GM19099 (cell line): Measurements from ENCODE around the gene ATRN.

Source experiments
- POLR2A ChIP-seq: IDR thresholded peaks from 3 replicates; pipeline ENCODE4 v1.6.1; 2011; ENCODE audit warnings: low read depth; ENCODE audit not compliant: insufficient read length; ENCODE audit errors: extremely low read depth

The ATRN gene

GRCh38 chr20:3653921-3654320 lies 183.1 kb downstream of the ATRN start:
- no peak for TF ChIP-seq POLR2A

GRCh38 chr20:3654326-3655130 lies 183.7 kb downstream of the ATRN start:
- no peak for TF ChIP-seq POLR2A

GRCh38 chr20:3655131-3655405 lies 184.2 kb downstream of the ATRN start:
- no peak for TF ChIP-seq POLR2A

DNA sequence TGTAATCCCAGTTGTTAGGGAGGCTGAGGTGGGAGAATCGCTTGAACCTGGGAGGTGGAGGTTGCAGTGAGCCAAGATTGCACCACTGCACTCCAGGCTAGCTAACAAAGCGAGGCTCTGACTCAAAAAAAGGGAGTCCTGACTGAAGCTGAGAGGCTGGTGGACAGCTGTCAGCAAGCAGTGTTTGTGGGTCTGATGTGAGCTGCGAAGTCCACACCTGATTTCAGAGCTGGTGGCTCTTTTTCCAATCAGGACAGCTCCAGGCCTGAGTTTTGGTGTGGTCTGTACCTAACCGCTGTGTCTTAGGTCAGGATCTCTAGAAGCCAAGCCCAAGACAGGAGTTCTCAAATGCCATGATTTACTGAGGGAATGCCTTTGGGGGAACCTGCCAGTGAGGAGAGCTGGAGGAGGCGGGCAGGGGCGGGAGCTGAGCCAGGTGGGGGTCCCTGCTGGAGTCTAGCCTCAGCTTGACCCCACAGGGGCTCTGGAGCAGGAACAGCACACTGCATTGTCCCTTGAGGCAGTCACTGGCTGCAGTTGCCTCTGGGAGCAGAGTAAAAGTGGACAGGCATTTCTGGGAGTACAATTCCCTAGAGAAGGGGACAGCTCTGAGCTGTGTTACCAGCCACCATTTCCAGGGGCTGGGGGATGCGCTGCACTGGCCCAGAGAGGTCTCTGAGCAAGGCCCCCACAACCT lies 187.3 kb downstream of the ATRN start:
- TF ChIP-seq POLR2A = no peak

DNA sequence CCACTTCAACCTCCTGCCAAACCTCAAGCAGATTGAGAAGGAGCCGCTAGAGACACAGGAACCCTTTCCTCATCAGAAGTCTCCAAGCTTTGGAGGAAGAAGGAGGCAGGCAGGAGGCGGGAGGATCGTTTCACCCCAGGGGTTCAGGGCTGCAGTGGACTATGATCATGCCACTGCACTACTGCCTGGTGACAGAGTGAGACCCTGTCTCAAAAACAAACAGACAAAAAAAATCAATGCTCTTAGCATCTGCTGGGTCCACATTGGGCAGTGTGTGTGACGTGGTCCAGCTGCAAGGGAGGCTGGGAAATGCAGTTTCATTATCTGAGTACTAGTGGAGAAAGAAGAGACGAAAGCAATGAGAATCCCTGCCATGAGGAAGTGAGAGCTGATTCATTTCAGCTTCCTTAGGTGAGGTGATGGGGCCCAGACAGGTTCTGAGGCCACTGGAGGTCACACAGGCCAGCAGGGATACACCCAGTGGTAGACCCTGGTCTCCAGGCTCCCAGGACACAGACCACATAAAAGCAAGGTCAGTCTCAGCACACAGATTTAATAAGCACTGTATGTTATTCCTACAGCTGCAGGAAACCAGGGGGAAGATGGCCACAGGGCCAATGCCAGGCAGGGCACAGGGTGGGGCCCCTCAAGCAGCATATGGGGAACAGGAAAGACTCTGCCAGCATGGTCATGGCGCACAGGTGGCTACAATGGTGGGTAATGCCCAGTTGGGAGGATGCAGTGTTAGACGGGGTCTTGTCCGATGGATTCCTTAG lies 188.1 kb downstream of the ATRN start:
- peak; percentile 22 for TF ChIP-seq POLR2A

DNA sequence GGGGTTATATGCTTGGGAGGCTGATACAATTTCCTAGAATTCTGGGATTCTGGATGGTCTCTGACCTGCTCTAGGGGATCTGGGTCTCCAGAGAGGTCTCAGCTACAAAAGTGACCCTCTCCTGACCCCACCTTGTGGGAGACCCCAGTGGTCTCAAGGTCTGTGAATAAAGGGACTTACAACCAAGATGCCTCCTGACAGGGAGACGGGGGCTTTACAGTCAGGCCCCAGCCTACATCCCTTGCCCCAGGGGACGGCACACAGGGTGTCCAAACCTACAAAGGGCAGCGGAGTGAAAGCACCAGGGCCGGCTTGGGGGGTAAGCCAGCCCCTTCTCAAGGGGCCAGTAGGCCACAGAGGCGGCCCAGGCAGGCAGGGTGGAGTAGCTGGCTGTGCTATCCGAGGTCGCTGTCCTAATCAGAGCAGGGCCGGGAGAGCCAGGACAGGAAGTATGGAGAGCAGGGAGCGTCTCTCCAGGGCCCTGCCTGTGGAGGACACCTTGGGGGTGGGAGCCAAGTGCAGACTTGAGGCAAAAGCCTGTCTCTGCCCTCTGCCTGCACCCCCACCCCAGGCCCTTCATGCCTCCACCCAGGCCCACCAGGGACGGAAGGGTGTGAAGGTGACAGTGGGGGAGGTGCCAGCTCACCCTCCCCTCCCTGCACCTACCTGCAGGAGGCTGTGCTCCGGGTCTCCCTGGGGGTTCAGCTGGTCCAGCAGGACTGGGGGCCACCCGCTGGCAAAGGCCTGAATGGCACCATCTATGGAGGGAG lies 188.9 kb downstream of the ATRN start:
- no peak for TF ChIP-seq POLR2A

DNA sequence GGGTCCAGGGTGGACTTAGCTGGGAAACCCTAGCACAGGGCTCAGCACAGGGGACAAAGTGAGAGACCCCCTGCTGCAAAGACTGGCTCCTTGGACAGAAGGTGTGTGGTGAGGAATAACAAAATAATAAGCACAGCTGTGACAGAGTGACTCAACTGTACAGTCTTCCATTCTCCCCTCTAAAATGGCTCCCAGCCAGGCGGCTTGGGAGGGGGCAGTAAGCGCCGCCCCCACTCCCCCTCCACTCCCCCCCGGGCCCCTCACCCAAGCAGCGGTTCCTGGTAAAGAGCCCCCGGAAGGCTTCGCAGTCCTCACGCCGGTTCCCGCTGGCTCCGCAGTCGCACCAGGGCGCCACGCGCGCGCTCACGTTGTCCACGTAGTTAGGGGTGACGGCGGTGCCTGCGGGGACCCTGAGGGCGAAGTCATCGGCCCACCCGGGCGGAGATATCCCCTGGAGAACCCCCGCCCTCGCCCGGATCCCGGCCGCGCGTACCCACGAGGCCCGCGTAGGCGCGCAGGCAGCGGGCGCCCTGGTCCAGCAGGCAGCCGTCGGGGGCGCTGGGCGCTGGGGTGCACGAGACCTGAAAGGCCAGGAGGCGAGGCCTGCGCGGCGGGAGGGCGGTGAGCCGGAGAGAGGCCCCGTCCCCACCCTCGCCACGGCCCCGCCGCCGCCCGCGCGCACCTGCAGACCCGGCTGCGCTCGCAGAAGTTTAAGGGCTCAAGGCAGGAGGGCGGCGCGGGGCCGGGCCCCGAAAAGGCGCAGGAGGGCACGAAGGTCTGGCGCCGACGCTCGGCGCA lies 189.6 kb downstream of the ATRN start:
- no peak for TF ChIP-seq POLR2A

GRCh38 chr20:3661060-3661813 lies 190.4 kb downstream of the ATRN start:
- TF ChIP-seq POLR2A = no peak

GRCh38 chr20:3661814-3662665 lies 191.2 kb downstream of the ATRN start:
- no peak for TF ChIP-seq POLR2A

- no peak for TF ChIP-seq POLR2A
Observed at GRCh38 chr20:3663031-3663701, 192.3 kb downstream of the ATRN start, which contains the start of gene GFRA4. Gene GFRA4 (minus strand): TSS chr20:3663399. CDS start chr20:3663399, 0 bp downstream.

GRCh38 chr20:3663858-3664257 lies 193.0 kb downstream of the ATRN start:
- no peak for TF ChIP-seq POLR2A

DNA sequence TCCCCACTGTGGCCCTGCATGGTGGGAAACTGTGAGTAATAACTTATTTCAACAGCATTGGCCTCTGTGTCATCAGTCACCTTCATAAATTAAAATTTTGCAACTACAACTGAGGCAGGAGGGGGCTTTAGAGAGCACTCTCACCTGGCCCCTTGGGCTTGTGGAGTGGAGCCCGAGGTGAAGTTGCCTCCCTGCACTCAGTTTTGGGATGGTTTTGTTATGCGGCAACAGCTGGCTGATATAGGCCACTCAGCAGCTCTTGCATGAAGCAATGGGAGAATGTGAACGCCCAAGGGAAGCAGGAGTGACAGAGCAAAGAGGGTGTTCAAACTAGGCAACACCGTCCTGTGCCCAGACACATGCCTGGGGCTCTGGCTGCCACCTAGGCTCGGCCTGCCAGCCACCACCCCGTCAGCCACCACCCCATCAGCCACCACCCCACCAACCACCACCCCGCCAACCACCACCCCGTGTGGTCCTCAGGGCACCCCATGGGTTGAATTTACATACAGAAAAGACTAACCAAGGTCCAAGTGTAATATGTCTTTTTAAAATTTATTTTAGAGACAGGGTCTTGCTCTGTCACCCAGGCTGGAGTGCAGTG lies 196.7 kb downstream of the ATRN start:
- no peak for TF ChIP-seq POLR2A
